ENCODE measurements around the gene CHN2.

DNA sequence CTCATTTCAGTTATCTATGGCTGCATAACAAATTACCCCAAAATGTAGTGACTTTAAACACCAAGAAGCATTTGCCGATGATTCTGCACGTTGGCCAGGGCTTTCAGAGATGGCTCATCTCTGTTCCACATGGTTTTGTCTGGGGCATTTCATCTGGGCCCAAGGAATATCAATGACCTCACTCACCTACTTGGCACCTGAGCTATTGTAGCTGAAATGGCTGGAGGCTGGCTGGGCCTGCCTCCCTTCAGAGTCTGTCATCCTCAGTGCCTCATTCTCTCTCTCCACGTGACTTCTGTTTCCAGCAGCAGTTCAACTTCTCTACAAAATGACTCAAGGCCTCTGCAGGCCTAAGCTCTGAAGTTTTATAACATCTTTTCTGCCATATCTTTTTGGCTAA, 249.7 kb downstream of the CHN2 start:
- TF ChIP-seq, protein P1, sequence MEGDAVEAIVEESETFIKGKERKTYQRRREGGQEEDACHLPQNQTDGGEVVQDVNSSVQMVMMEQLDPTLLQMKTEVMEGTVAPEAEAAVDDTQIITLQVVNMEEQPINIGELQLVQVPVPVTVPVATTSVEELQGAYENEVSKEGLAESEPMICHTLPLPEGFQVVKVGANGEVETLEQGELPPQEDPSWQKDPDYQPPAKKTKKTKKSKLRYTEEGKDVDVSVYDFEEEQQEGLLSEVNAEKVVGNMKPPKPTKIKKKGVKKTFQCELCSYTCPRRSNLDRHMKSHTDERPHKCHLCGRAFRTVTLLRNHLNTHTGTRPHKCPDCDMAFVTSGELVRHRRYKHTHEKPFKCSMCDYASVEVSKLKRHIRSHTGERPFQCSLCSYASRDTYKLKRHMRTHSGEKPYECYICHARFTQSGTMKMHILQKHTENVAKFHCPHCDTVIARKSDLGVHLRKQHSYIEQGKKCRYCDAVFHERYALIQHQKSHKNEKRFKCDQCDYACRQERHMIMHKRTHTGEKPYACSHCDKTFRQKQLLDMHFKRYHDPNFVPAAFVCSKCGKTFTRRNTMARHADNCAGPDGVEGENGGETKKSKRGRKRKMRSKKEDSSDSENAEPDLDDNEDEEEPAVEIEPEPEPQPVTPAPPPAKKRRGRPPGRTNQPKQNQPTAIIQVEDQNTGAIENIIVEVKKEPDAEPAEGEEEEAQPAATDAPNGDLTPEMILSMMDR (IDR thresholded peaks at IDR 0.05 in 8 of 11, conservative IDR thresholded peaks at IDR 0.05 in 3 of 11): no peak
- TF ChIP-seq POLR2AphosphoS5 (IDR thresholded peaks at IDR 0.05): no peak

All from spleen (tissue), 7 donors.